MM.1S (cell line): ENCODE data around the gene EPB41L2.

Experiments
- DNase-seq: peaks from one replicate; pipeline ENCODE4 v3.0.0-alpha.2; 2015
- H2AFZ ChIP-seq: fragments of 300-600 bp; sonication (generic); 2 replicates; pipeline ENCODE4 v1.6.0; 2016; ENCODE audit warnings: antibody characterized with exemption, low read length
- H3F3A ChIP-seq: fragments of 300-600 bp; sonication (generic); 2 replicates; pipeline ENCODE4 v1.6.1; 2016; ENCODE audit warnings: mild to moderate bottlenecking, antibody characterized with exemption, low read length, moderate library complexity, mixed read lengths; ENCODE audit not compliant: insufficient read depth
- H3K27ac ChIP-seq: fragments of 300-600 bp; sonication (generic); 2 replicates; pipeline ENCODE4 v1.5.1; 2016; ENCODE audit warnings: mild to moderate bottlenecking, low read length
- H3K27me3 ChIP-seq: fragments of 300-600 bp; sonication (generic); replicated peaks from 2 replicates; pipeline ENCODE4 v1.6.0; 2016; ENCODE audit warnings: low read length; ENCODE audit not compliant: insufficient read depth
- H3K36me3 ChIP-seq: fragments of 300-600 bp; sonication (generic); replicated peaks from 2 replicates; pipeline ENCODE4 v1.6.1; 2016; ENCODE audit warnings: mild to moderate bottlenecking, low read length, mixed read lengths; ENCODE audit not compliant: insufficient read depth
- H3K4me1 ChIP-seq: fragments of 300-600 bp; sonication (generic); 2 replicates; pipeline ENCODE4 v1.6.1; 2016; ENCODE audit warnings: low read length, mixed read lengths
- H3K4me2 ChIP-seq: fragments of 300-600 bp; sonication (generic); 2 replicates; pipeline ENCODE4 v1.6.0; 2016; ENCODE audit warnings: low read depth, low read length
- H3K4me3 ChIP-seq: fragments of 300-600 bp; sonication (generic); 2 replicates; pipeline ENCODE4 v1.5.1; 2016; ENCODE audit warnings: low read length, mixed read lengths
- H3K79me2 ChIP-seq: fragments of 300-600 bp; sonication (generic); 2 replicates; pipeline ENCODE4 v1.6.1; 2016; ENCODE audit warnings: mixed run types, low read length, mixed read lengths
- H3K9ac ChIP-seq: fragments of 300-600 bp; sonication (generic); 2 replicates; pipeline ENCODE4 v1.6.1; 2016; ENCODE audit warnings: low read length, mixed read lengths
- H3K9me2 ChIP-seq: fragments of 300-600 bp; sonication (generic); replicated peaks from 2 replicates; pipeline ENCODE4 v1.6.1; 2016; ENCODE audit warnings: mild to moderate bottlenecking, low read length, mixed read lengths; ENCODE audit not compliant: insufficient read depth
- H3K9me3 ChIP-seq: fragments of 300-600 bp; sonication (generic); replicated peaks from 2 replicates; pipeline ENCODE4 v1.6.1; 2016; ENCODE audit warnings: mild to moderate bottlenecking, low read length, mixed read lengths; ENCODE audit not compliant: insufficient read depth
- H4K20me1 ChIP-seq: fragments of 300-600 bp; sonication (generic); 2 replicates; pipeline ENCODE4 v1.6.1; 2016; ENCODE audit warnings: mild to moderate bottlenecking, low read length, moderate library complexity, mixed read lengths; ENCODE audit not compliant: insufficient read depth
- EZH2 ChIP-seq: fragments of 300-600 bp; sonication (generic); optimal IDR thresholded peaks from 2 replicates; pipeline ENCODE3; 2017; ENCODE audit warnings: low read depth, mild to moderate bottlenecking, antibody characterized with exemption, low read length, mixed read lengths
- EZH2phosphoT487 ChIP-seq: fragments of 300-600 bp; sonication (generic); IDR thresholded peaks from 2 replicates; pipeline ENCODE4 v1.6.1; 2018; ENCODE audit warnings: antibody characterized with exemption, low read length
- TF ChIP-seq, protein P1 (sequence below): fragments of 300-600 bp; sonication (generic); IDR thresholded peaks from 2 replicates; pipeline ENCODE4 v1.5.1; 2016; ENCODE audit warnings: antibody characterized with exemption, low read length, mixed read lengths

Gene EPB41L2

DNA sequence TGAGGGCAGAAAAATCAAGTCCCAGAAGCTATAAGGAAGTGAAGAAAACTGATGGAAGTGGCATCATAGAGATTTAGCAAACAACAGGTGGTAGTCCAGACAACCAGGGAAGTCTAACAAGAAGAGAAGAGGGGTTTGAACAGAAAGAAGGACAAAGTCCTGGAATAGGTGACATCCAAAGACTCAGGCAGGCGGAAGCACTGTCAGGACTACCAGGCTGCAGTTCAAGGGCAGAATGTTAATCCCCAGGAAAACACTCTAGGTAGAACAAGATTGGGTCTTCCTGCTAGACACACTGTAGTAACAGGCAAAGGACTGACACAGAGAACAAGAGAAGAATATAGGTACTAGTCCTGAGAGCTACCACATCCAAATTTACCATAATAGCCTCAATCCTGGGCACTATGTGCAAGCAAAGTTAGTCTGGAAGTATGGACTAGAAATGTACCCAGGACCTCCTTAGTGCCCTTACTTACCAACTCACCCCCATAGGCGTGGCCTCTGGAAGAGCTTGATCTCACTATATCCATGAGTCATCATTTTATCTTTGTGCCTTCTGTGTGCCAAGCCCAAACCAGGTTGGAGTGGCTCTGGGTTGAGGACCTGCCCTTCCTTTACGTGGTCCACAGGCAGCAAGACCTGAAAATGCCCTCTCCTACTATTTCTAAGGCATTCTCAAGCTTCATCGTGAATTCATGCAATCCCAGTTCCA is 2.2 kb upstream of the EPB41L2 start:
- Histone ChIP-seq H3K9me2 (no peaks in the 10 kb centered on the region), H3K9me3 (no peaks in the 10 kb centered on the region), H3K4me3 (no peak overlapping the region), H3F3A (peaks cover 4% of the 10 kb centered on the region), H3K9ac (no peak overlapping the region), H3K4me1 (peaks cover 5% of the 10 kb centered on the region; the same call in 1 of the 2 replicates), H4K20me1 (no peaks in the 10 kb centered on the region), H3K36me3 (no peaks in the 10 kb centered on the region), H3K79me2 (peaks cover 7% of the 10 kb centered on the region; the same call in 1 of the 2 replicates), H3K27ac (no peak overlapping the region), H3K27me3 (no peaks in the 10 kb centered on the region), H2AFZ (no peak overlapping the region), H3K4me2 (no peak overlapping the region)
- TF ChIP-seq, protein P1, sequence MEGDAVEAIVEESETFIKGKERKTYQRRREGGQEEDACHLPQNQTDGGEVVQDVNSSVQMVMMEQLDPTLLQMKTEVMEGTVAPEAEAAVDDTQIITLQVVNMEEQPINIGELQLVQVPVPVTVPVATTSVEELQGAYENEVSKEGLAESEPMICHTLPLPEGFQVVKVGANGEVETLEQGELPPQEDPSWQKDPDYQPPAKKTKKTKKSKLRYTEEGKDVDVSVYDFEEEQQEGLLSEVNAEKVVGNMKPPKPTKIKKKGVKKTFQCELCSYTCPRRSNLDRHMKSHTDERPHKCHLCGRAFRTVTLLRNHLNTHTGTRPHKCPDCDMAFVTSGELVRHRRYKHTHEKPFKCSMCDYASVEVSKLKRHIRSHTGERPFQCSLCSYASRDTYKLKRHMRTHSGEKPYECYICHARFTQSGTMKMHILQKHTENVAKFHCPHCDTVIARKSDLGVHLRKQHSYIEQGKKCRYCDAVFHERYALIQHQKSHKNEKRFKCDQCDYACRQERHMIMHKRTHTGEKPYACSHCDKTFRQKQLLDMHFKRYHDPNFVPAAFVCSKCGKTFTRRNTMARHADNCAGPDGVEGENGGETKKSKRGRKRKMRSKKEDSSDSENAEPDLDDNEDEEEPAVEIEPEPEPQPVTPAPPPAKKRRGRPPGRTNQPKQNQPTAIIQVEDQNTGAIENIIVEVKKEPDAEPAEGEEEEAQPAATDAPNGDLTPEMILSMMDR: no peak
- TF ChIP-seq EZH2phosphoT487 (no peak), EZH2 (no peak)
- no peak for DNase-seq

DNA sequence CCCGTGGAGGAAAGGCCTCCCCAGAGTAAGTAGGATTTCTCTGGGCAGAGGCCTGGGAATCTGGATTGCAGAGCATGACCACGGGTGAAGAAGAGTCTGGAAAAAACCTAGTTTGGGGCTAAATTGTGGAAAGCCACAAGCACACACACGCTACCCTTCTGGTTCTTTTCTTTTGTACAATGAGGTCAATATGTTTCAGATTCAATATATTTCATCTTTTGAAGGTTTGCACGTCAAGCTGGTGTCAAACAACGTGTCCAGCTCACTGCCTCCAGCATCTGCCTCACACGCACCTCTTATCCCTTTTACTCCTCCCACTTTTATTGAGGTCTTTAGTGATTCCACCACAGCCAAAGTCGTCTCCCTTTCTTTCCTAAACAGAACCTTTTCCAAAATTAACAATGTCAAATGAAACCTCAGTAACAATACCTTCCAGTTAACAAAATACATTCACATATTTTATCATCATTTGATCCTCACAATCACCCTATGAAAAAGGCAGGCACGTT is 773 bp upstream of the EPB41L2 start:
- peak overlapping the region; percentile 60 for H3K9ac ChIP-seq
- H3K27ac ChIP-seq: peak overlapping the region; percentile 65; the same call in 1 of the 2 replicates
- no peaks in the 10 kb centered on the region for H3K36me3 ChIP-seq

DNA sequence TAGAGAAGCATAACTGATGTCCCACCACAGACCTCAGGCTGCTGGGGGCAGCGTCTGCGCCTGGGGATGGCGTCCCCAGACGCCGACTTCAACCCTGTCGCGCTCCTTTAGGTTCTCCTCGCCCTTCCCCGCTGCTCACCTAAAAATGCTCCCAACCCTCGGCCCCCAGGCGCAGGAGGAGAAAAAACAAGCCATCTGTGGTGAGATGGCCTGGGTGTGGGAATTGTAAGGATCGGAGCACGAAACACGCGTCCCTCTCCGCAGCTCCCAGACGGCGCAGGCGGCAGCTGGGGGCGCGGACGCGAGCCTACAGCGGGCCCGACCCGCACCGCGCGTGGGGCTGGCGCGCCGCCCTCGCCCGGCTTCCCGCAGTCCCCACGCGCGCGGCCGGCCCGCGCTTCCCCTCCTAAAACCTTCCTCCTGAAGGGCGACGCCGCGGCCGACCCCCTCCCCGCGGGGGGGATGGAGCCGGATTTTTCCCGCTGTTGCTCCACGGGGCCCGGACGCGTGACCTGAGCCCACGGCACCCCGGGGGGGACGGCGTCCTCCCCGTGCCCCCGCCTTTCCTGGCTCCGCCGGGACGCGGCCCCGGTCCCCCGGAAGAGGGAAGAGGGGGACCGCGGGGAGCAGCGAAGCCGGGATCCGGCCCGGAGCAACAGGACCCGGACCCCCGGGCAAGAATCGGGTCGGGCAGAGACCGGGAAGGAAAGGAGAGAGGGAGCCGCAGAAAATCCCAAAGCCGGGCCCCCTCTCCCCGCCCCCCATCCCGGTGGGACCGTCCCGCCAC is 611 bp downstream of the EPB41L2 start:
- peaks cover 5% of the 10 kb centered on the region; the same call in 1 of the 2 replicates for H3K4me1 ChIP-seq
- peaks cover 11% of the 10 kb centered on the region; the same call in 1 of the 2 replicates for H3K79me2 ChIP-seq
- no peaks in the 10 kb centered on the region for H3K9me2 ChIP-seq
- H3K36me3 ChIP-seq: no peaks in the 10 kb centered on the region
- no peaks in the 10 kb centered on the region for H4K20me1 ChIP-seq
- peak overlapping the region; percentile 78 for H3K9ac ChIP-seq
- H3F3A ChIP-seq: peaks cover 4% of the 10 kb centered on the region
- DNase-seq: peak; percentile 7
- peak overlapping the region; percentile 87 for H3K4me3 ChIP-seq
- H3K27ac ChIP-seq: no peak overlapping the region; the same call in 1 of the 2 replicates
- no peak for TF ChIP-seq EZH2phosphoT487
- TF ChIP-seq EZH2: no peak
- H3K4me2 ChIP-seq: peak overlapping the region; percentile 81
- H3K27me3 ChIP-seq: no peaks in the 10 kb centered on the region
- peak overlapping the region; percentile 86 for H2AFZ ChIP-seq
- no peaks in the 10 kb centered on the region for H3K9me3 ChIP-seq

More for the DNA sequence above, 773 bp upstream of the EPB41L2 start:
- peaks cover 5% of the 10 kb centered on the region; the same call in 1 of the 2 replicates for H3K4me1 ChIP-seq
- H3K4me2 ChIP-seq: peak overlapping the region; percentile 99
- H3F3A ChIP-seq: peaks cover 4% of the 10 kb centered on the region
- no peaks in the 10 kb centered on the region for H3K9me2 ChIP-seq
- peak overlapping the region; percentile 87 for H3K4me3 ChIP-seq
- no peak for DNase-seq
- TF ChIP-seq EZH2: no peak
- no peak for TF ChIP-seq EZH2phosphoT487
- TF ChIP-seq, protein P1: no peak
- no peaks in the 10 kb centered on the region for H4K20me1 ChIP-seq
- H3K27me3 ChIP-seq: no peaks in the 10 kb centered on the region
- H3K9me3 ChIP-seq: no peaks in the 10 kb centered on the region
- H3K79me2 ChIP-seq: peaks cover 7% of the 10 kb centered on the region; the same call in 1 of the 2 replicates
- peak overlapping the region; percentile 99 for H2AFZ ChIP-seq
